Measurements from ENCODE around the gene NDFIP2. TPM values are rescaled to one million over a fixed set of nuclear protein-coding genes. Genes with fewer than 3 reads are reported as not detected.

The NDFIP2 gene
- total RNA-seq, 8 experiments from 2014 or later, result 19.0 to 54.9 (median 27.1) TPM

DNA sequence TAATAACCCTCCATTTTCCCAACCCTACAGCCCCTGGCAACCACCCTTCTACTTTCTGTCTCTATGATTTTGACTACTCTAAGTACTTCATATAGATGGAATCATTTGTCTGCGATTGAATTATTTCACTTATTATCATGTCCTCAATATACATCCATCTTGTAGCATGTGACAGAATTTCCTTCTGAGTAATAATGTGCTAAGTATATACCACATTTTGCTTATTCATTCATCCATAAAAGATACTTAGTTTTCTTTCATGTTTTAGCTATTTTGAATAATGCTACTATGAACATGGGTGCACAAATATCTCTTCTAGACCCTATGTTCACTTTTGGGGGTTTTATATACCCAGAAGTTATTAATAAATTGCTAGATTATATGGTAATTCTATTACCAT is 17.4 kb upstream of the NDFIP2 start:
- H3K4me1 ChIP-seq (replicated peaks in 1 of 2), result no peaks in the 10 kb centered on the region
- no peak overlapping the region for H3K27ac ChIP-seq
- in situ Hi-C loops (cut with MboI; ENCODE audit: low pct_unique_long_range_greater_than_20kb in 2 of 9, low sequenced_read_pairs in 9 of 9, unreplicated experiment in 9 of 9), result no loop called here
- 73 to 100% (median 96%) methylated on average over 1 of the region's 1 CpG; no CpG with 5 or more reads in 2 of the 10 experiments for WGBS, 10 experiments
- no peak for ATAC-seq (replicated peaks in 6 of 8)
- no peak overlapping the region for H3K4me3 ChIP-seq

DNA sequence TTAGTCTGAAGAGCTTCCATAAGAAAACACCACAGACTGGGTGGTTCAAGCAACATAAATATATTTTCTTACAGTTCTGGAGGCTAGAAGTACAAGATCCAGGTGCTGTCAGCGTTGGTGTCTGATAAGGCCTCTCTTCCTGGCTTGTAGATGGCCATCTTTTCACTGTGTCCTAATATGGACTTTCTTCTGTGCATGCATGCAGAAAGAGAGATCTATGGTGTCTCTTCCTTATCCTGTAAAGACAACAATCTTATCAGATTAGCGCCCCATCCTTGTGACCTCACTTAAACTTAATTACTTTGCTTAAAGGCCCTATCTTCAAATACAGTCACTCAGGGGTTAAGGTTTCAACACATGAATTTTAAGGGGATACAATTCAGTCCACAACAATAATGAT is 14.1 kb upstream of the NDFIP2 start:
- in situ Hi-C loops (cut with MboI; ENCODE audit: low pct_unique_long_range_greater_than_20kb in 2 of 9, low sequenced_read_pairs in 9 of 9, unreplicated experiment in 9 of 9), result no loop called here
- 81 to 100% (median 100%) methylated on average over 1 to 2 of the region's 2 CpGs; no CpG with 5 or more reads in 2 of the 10 experiments for WGBS, 10 experiments
- ATAC-seq (replicated peaks in 6 of 8), result no peak
- no peak overlapping the region for H3K4me3 ChIP-seq
- H3K27ac ChIP-seq, result no peak overlapping the region
- no peaks in the 10 kb centered on the region for H3K4me1 ChIP-seq (replicated peaks in 1 of 2)

DNA sequence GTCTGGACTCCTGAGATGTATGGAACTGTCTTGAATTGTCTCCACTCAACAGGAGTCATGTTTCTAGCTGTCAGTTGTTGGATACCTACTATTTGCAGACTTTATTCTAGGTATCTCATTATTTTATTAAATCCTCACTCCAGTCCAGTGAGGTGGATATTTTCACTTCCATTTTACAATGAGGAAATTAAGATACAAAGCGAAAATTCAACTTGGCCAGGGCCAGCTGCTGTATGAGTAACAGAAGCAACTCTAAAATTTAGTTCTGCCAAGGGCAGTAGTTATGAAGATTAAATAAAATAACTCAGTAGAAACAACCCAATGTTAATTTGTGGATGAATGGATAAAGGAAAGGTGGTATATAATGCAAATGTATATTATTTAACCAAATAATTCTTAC is 12.6 kb upstream of the NDFIP2 start:
- H3K4me1 ChIP-seq (replicated peaks in 1 of 2), result no peaks in the 10 kb centered on the region
- ATAC-seq (replicated peaks in 6 of 8), result no peak
- H3K4me3 ChIP-seq, result no peak overlapping the region
- in situ Hi-C loops (cut with MboI; ENCODE audit: low pct_unique_long_range_greater_than_20kb in 2 of 9, low sequenced_read_pairs in 9 of 9, unreplicated experiment in 9 of 9), result no loop called here
- no peak overlapping the region for H3K27ac ChIP-seq
- WGBS, 10 experiments, result 44 to 100% (median 92%) methylated on average over 1 of the region's 1 CpG; no CpG with 5 or more reads in 4 of the 10 experiments

DNA sequence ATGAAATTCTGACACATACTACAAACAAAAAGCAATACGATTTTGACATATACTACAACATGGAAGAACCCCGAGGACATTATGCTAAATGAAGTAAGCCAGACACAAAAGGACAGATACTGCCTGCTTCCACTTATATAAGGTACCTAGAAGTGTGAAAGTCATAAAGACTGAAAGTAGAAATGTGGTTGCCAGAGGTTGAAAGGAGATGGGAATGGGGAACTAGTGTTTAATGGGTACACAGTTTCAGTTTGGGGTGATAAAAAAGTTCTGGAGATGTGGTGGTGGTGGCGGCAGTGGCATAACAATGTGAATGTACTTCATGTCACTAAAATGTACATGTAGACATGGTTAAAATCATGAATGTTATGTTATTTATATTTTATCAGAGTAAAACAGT is 12.1 kb upstream of the NDFIP2 start:
- 24 to 100% (median 90%) methylated on average over 1 to 3 of the region's 3 CpGs; no CpG with 5 or more reads in 1 of the 10 experiments for WGBS, 10 experiments
- H3K4me3 ChIP-seq, result no peak overlapping the region
- in situ Hi-C loops (cut with MboI; ENCODE audit: low pct_unique_long_range_greater_than_20kb in 2 of 9, low sequenced_read_pairs in 9 of 9, unreplicated experiment in 9 of 9), result no loop called here

DNA sequence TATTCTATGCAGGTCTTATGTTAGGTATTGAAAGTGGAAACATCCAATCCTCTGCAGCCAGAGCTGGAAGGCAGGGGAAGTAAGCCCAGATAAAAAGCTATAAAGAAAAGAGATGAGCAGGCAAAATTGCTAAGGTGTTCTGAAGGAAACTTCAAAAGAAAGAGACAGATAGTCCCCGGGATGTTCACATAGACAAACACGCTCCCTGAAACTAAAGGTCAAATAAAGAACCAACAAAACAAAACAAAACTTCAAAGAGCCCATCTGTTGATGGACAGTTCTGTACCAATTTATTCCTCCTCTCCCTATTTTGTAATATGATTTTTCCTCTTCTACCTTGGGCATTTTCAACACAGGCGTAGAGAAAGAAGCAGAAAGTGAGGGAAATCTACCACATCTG is 11.3 kb upstream of the NDFIP2 start:
- Histone ChIP-seq H3K4me1 (replicated peaks in 1 of 2) (no peaks in the 10 kb centered on the region), H3K27ac (no peak overlapping the region), H3K4me3 (no peak overlapping the region)
- 37 to 100% (median 78%) methylated on average over 1 to 3 of the region's 3 CpGs for WGBS, 10 experiments
- in situ Hi-C loops (cut with MboI; ENCODE audit: low pct_unique_long_range_greater_than_20kb in 2 of 9, low sequenced_read_pairs in 9 of 9, unreplicated experiment in 9 of 9), result no loop called here
- no peak for ATAC-seq (replicated peaks in 6 of 8)

More for the DNA sequence above, 12.1 kb upstream of the NDFIP2 start:
- Histone ChIP-seq H3K4me1 (replicated peaks in 1 of 2) (no peaks in the 10 kb centered on the region), H3K27ac (no peak overlapping the region)
- no peak for ATAC-seq (replicated peaks in 6 of 8)

DNA sequence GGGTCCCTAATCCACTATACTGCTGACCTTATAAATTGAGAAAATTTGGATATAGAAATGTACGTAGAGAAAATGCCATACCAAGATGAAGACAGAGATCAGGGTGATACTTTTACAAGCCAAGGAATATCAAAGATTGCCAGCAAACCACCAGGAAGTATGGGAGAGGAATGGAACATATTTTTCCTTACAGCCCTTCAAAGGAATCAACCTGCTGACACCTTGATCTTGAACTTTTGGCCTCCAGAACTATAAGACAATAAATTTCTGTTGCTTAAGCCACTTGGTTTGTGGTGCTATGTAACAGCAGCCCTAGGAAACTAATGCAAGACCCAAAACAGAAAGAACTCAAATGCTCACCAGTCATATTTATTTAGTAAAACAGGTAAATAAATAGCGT is 10.3 kb upstream of the NDFIP2 start:
- 22 to 100% (median 95%) methylated on average over 1 to 2 of the region's 2 CpGs; no CpG with 5 or more reads in 1 of the 10 experiments for WGBS, 10 experiments
- no peaks in the 10 kb centered on the region for H3K4me1 ChIP-seq (replicated peaks in 1 of 2)
- H3K4me3 ChIP-seq, result no peak overlapping the region
- no peak for ATAC-seq (replicated peaks in 6 of 8)
- in situ Hi-C loops (cut with MboI; ENCODE audit: low pct_unique_long_range_greater_than_20kb in 2 of 9, low sequenced_read_pairs in 9 of 9, unreplicated experiment in 9 of 9), result no loop called here
- no peak overlapping the region for H3K27ac ChIP-seq

DNA sequence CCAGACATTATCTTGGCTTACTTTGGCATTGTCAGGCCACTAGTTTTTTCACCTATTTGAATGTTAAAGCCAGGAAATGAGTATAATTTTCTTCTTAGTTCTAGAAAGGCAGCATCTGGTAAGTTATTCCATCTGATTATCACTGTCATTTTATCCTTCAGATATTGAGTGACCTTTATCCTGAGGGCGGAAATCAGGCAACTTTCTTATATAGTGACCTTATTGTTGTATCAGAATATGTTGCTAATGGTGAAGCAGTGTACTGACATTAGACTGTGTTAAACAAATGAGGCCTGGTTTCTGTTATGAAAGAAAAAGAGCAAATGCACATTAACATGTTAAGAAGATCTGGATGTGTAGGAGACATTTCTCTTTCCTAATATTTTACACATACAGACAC is 5.4 kb upstream of the NDFIP2 start:
- Histone ChIP-seq H3K4me3 (no peak overlapping the region), H3K4me1 (replicated peaks in 1 of 2) (no peaks in the 10 kb centered on the region), H3K27ac (no peak overlapping the region)
- in situ Hi-C loops (cut with MboI; ENCODE audit: low pct_unique_long_range_greater_than_20kb in 2 of 9, low sequenced_read_pairs in 9 of 9, unreplicated experiment in 9 of 9), result no loop called here
- ATAC-seq (replicated peaks in 6 of 8), result no peak
- WGBS, 10 experiments, result 56 to 100% (median 76%) methylated on average over 1 of the region's 1 CpG; no CpG with 5 or more reads in 4 of the 10 experiments

DNA sequence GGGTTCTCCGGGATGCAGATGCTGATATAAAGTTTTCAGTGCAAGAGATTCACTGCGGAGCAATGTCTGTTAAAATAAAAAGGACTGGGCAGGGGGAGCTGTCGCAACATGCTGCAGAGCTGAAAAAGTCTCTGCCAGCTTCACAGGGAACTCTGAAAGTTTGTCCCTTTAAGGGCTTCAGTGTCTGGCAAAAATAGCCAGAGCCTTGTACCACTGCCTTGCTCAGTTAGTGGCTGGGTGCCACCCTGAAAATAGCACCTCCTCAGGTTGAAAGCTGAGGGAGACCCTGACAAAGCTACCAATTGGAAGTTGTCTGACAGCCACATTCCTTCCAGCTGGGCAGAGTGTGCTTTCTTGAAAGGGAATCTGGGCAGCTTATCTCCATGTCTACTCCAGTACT is 3.0 kb upstream of the NDFIP2 start:
- 20 to 82% (median 74%) methylated on average over 1 to 3 of the region's 3 CpGs for WGBS, 10 experiments
- Histone ChIP-seq H3K27ac (no peak overlapping the region), H3K4me1 (replicated peaks in 1 of 2) (peaks cover 0 to 8% of the 10 kb centered on the region in 2 donors), H3K4me3 (no peak overlapping the region)
- ATAC-seq (replicated peaks in 6 of 8), result no peak
- in situ Hi-C loops (cut with MboI; ENCODE audit: low pct_unique_long_range_greater_than_20kb in 2 of 9, low sequenced_read_pairs in 9 of 9, unreplicated experiment in 9 of 9), result no loop called here

DNA sequence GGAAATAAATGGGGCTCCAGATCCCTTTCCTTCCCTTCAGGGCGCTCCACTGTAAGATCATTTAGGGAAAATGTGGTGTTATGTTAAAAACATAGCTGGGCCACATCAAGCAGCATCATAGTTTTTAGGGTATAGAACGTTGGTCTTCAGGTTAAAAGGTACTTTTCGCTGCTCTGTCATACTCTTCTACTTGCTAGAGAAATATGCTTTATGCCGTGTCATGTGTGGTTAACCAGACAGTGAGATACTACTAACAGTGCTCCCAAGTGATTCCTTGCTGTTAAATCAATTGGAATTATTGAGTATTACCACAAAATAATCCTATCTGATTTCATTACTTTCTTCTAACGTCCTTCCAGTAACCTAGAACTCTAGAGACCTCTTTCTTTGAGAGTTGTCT is 1.1 kb upstream of the NDFIP2 start:
- no peak overlapping the region for H3K27ac ChIP-seq
- H3K4me1 ChIP-seq (replicated peaks in 1 of 2), result peaks cover 0 to 14% of the 10 kb centered on the region in 2 donors
- H3K4me3 ChIP-seq, result no peak overlapping the region
- 67 to 97% (median 87%) methylated on average over 3 to 5 of the region's 5 CpGs; no CpG with 5 or more reads in 1 of the 10 experiments for WGBS, 10 experiments
- in situ Hi-C loops (cut with MboI; ENCODE audit: low pct_unique_long_range_greater_than_20kb in 2 of 9, low sequenced_read_pairs in 9 of 9, unreplicated experiment in 9 of 9), result no loop called here
- no peak for ATAC-seq (replicated peaks in 6 of 8)

DNA sequence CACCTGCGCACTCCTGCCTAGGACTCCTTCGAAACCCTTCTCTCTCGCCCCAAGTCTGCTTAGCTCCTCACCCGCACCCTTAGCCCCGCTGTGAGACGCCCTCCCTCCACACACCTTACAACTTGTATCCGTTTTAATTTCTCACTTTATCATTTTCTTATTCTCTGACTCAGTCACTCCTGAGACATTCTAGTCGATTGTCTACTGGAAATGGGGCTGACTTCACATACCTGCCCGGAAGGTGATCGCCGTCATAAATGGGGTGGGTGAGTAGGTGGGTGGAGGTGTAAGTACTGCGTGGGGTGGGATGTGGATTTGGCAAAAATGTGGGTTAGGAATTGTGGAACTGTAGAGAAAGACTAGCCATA is 714 bp downstream of the NDFIP2 start:
- Histone ChIP-seq H3K27ac (peak overlapping the region in 1 of 2 donors; percentile 65), H3K4me3 (peak overlapping the region; percentile 52 to 96 (median 61)), H3K4me1 (replicated peaks in 1 of 2) (peaks cover 6 to 19% of the 10 kb centered on the region in 2 donors)
- peak; percentile 8 to 43 (median 28) for ATAC-seq (replicated peaks in 6 of 8)
- 0 to 4% (median 0%) methylated on average over 1 to 8 of the region's 12 CpGs; no CpG with 5 or more reads in 1 of the 10 experiments for WGBS, 10 experiments
- in situ Hi-C loops (cut with MboI; ENCODE audit: low pct_unique_long_range_greater_than_20kb in 2 of 9, low sequenced_read_pairs in 9 of 9, unreplicated experiment in 9 of 9), result no loop called here

DNA sequence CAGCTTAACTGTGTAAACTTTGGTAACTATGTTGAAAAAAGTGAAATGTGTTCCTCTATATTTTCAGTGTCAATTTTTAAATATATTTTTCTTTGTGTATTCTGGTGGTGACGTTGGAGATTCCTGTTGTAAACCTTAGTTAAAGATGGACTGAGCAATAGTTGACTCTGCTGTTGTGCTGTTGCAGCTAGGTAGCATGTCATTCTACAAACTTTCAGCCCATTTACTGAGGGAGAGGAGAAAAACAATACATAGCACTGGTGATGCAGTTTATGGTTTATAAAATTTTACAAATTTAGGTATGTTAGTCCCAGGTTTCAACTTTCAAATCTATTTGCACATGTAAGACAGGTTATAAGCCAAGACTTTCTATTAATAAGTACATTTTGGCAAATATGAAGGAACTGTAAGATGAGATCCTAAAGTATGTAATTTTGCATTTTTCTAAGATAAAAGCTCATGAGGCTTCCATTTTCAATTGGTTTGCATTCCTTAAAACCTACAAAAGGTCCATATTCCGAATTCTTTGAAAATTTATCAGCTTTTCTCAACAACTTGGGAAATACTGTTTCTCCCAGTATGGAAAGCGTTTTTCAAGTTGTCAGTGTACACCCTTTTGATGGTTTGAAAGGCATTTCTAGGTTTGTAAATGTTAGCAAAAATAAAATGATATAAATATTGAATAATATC is 1.5 kb downstream of the NDFIP2 start:
- in situ Hi-C loops (cut with MboI; ENCODE audit: low pct_unique_long_range_greater_than_20kb in 2 of 9, low sequenced_read_pairs in 9 of 9, unreplicated experiment in 9 of 9), result no loop called here
- Histone ChIP-seq H3K4me1 (replicated peaks in 1 of 2) (peaks cover 6 to 19% of the 10 kb centered on the region in 2 donors), H3K27ac (no peak overlapping the region), H3K4me3 (peak overlapping the region; percentile 52 to 96 (median 61))
- 40 to 100% (median 57%) methylated on average over 1 to 3 of the region's 3 CpGs for WGBS, 10 experiments
- no peak for ATAC-seq (replicated peaks in 6 of 8)

DNA sequence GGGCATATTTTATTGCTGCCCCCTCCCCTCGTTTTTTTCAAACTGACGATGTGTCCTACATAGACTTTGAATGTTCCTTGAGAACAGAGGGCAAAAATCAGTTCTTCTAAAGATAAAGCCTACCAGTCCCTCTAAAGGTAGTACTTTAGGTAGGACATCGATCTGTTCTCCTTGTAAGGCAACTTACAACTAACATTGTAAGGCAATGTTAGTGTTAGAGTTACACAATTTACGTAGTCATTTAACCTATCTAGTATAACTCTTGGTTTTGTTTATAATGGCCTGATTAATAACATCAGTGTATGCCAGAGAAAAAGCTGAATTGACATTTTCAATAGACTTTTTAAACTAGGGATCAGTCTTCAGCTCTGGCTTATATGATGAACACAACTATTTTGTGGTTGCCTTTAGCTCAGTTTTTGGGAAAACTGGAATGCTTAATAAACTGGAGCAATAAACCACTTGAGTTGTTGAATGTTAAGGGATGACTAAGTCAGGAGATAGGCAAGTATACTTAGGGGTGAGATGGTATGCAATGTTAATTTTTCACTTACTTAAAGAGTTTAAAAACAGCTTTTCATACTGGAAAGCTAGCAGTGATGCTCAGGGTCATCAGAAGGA is 2.2 kb downstream of the NDFIP2 start:
- in situ Hi-C loops (cut with MboI; ENCODE audit: low pct_unique_long_range_greater_than_20kb in 2 of 9, low sequenced_read_pairs in 9 of 9, unreplicated experiment in 9 of 9), result no loop called here
- Histone ChIP-seq H3K4me1 (replicated peaks in 1 of 2) (peaks cover 6 to 19% of the 10 kb centered on the region in 2 donors), H3K4me3 (no peak overlapping the region), H3K27ac (no peak overlapping the region)
- ATAC-seq (replicated peaks in 6 of 8), result no peak
- 50 to 100% (median 73%) methylated on average over 1 to 4 of the region's 4 CpGs for WGBS, 10 experiments

DNA sequence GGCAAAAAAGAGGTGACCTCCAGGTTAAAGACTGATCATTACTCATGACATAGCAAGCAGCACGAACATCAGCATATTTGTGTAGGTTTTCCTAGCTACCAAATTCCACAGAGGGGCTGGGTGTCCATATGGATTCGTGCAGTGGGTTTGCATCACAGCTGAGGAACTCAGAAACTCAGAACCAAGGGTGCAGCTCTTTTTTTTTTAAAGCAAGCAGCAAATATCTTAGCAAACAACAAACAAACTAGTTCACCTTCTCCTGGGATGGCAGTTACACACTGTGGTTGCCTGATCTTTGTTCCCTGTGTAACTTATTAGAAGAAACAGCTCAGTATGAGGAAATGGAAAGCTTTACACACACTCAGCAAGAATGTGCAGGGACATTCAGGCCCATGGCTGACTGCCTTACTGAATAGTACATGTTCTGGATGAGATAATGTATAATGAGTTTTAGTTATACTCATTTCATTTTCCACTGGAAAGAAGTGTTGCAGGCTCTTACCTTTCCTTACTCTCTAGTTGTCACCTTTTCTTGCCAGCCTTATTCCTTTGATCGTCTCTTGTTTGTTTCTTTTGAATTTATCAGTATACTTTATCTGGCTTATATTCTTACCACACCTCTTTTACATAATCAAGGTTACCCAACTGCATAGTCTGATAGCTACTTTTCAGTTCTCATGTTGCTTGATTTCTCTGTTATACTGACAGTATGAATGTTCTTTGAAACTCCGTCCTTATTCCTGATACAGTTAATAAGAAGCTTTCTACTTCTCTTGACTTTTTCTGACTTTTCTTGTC is 4.3 kb downstream of the NDFIP2 start:
- Histone ChIP-seq H3K27ac (no peak overlapping the region), H3K4me1 (replicated peaks in 1 of 2) (peaks cover 6 to 19% of the 10 kb centered on the region in 2 donors), H3K4me3 (no peak overlapping the region)
- in situ Hi-C loops (cut with MboI; ENCODE audit: low pct_unique_long_range_greater_than_20kb in 2 of 9, low sequenced_read_pairs in 9 of 9, unreplicated experiment in 9 of 9), result no loop called here
- ATAC-seq (replicated peaks in 6 of 8), result peak in 5 of 8 experiments; percentile 6 to 52 (median 32)
- WGBS, 10 experiments, result 25 to 94% (median 52%) methylated on average over 2 to 4 of the region's 4 CpGs

All from motor neuron (in vitro differentiated cells).